B cell (primary cell): ENCODE results near the gene CDH13. TPM values are rescaled to one million over a fixed set of nuclear protein-coding genes. Genes with fewer than 3 reads are reported as not detected.

Experiments
- ATAC-seq: fragments of 200-7000 bp; cut with Tn5 transposase; one replicate; pipeline ENCODE4 v1.10.0; 2021; ENCODE audit warnings: low read depth, mild to moderate bottlenecking, moderate number of reproducible peaks, moderate library complexity
- CTCF ChIA-PET: fragments of 350-600 bp; sonication (Branson Sonifier 250); formaldehyde crosslinking; loops from one replicate; lab custom pipeline; 2021; ENCODE audit warnings: antibody characterized with exemption, inconsistent platforms; lab: Charles Lee
- POLR2A ChIA-PET: fragments of 350-600 bp; sonication (Branson Sonifier 250); formaldehyde crosslinking; loops from one replicate; lab custom pipeline; 2021; ENCODE audit warnings: antibody characterized with exemption; lab: Charles Lee
- DNase-seq: peaks from one replicate; pipeline ENCODE4 v3.0.0; 2013
- H2AFZ ChIP-seq: 2 replicates; pipeline ENCODE4 v1.6.1; 2012; ENCODE audit warnings: mild to moderate bottlenecking, low read depth, low read length; ENCODE audit not compliant: insufficient read depth, poor library complexity, severe bottlenecking
- H3K27ac ChIP-seq, 2 donors: 1 replicate in 1 of 2; 2 replicates in 1 of 2; pipeline ENCODE4 v1.5.1; 2012 to 2013; ENCODE audit warnings: low read length in 2 of 2, mild to moderate bottlenecking in 2 of 2, moderate library complexity in 1 of 2
- H3K27me3 ChIP-seq, 4 experiments: fragments of 200-600 bp in 1 of 4; sonication (generic) in 1 of 4; replicated peaks in 1 of 4; 1 replicate in 2 of 4; 2 replicates in 2 of 4; pipeline versions ENCODE4 v1.6.1 to v1.7.0; 2013 to 2016; ENCODE audit warnings: low read length in 3 of 4, mild to moderate bottlenecking in 2 of 4, mixed read lengths in 1 of 4, moderate library complexity in 1 of 4; ENCODE audit not compliant: insufficient read depth in 4 of 4, control insufficient read depth in 3 of 4; ENCODE audit errors: control extremely low read depth in 1 of 4
- H3K36me3 ChIP-seq, 2 experiments: replicated peaks in 1 of 2; 1 replicate in 1 of 2; 2 replicates in 1 of 2; pipeline versions ENCODE4 v1.6.1 to v1.7.1; 2013; ENCODE audit warnings: low read length in 1 of 2; ENCODE audit not compliant: insufficient read depth in 2 of 2, control insufficient read depth in 1 of 2; ENCODE audit errors: control extremely low read depth in 1 of 2, extremely low read depth in 1 of 2
- H3K4me1 ChIP-seq, 2 donors: fragments of 200-600 bp in 1 of 2; sonication (generic) in 1 of 2; 1 replicate in 1 of 2; 2 replicates in 1 of 2; pipeline versions ENCODE4 v1.5.1 to v1.6.1; 2013 to 2017; ENCODE audit warnings: low read length in 2 of 2; ENCODE audit not compliant: control insufficient read depth in 2 of 2, insufficient read depth in 2 of 2
- H3K4me2 ChIP-seq: replicated peaks from 2 replicates; pipeline ENCODE3; 2012; ENCODE audit warnings: mild to moderate bottlenecking, low read depth, low read length; ENCODE audit not compliant: poor library complexity, severe bottlenecking
- H3K4me3 ChIP-seq, 5 experiments: fragments of 200-600 bp in 1 of 5; sonication (generic) in 1 of 5; 1 replicate in 3 of 5; 2 replicates in 2 of 5; pipeline versions ENCODE4 v1.5.1 to v1.7.0; 2011 to 2016; ENCODE audit warnings: low read length in 4 of 5, mild to moderate bottlenecking in 4 of 5, low read depth in 2 of 5, control low read depth in 1 of 5, moderate library complexity in 1 of 5; ENCODE audit not compliant: insufficient read depth in 1 of 5; ENCODE audit errors: control extremely low read depth in 1 of 5, extremely low read depth in 1 of 5
- H3K79me2 ChIP-seq: fragments of 200-600 bp; sonication (generic); one replicate; pipeline ENCODE4 v1.6.0; 2016; ENCODE audit warnings: low read length; ENCODE audit not compliant: control insufficient read depth, insufficient read depth
- H3K9ac ChIP-seq: fragments of 200-600 bp; sonication (generic); 2 replicates; pipeline ENCODE4 v1.6.1; 2017; ENCODE audit warnings: mild to moderate bottlenecking, low read length, moderate library complexity
- H3K9me3 ChIP-seq, 3 donors: one replicate each; pipeline versions ENCODE4 v1.6.1 to v1.7.1; 2013; ENCODE audit warnings: low read length in 2 of 3; ENCODE audit not compliant: control insufficient read depth in 2 of 3, insufficient read depth in 1 of 3; ENCODE audit errors: control extremely low read depth in 1 of 3
- H4K20me1 ChIP-seq: 2 replicates; pipeline ENCODE4 v1.6.0; 2012; ENCODE audit warnings: mild to moderate bottlenecking, low read length; ENCODE audit not compliant: insufficient read depth, control insufficient read depth, poor library complexity, severe bottlenecking
- H3K27ac Mint-ChIP-seq: one replicate; pipeline ENCODE4 v1.8.0; 2021; ENCODE audit warnings: mixed read lengths
- H3K27me3 Mint-ChIP-seq: one replicate; pipeline ENCODE4 v1.8.0; 2021; ENCODE audit warnings: mixed read lengths
- H3K4me1 Mint-ChIP-seq: one replicate; pipeline ENCODE4 v1.8.0; 2021; ENCODE audit warnings: mixed read lengths
- H3K4me3 Mint-ChIP-seq: one replicate; pipeline ENCODE4 v1.8.0; 2021; ENCODE audit warnings: mixed read lengths
- H3K9me3 Mint-ChIP-seq: one replicate; pipeline ENCODE4 v1.8.0; 2022; ENCODE audit warnings: mixed read lengths; ENCODE audit not compliant: insufficient read depth
- EZH2 ChIP-seq: IDR thresholded peaks from 2 replicates; pipeline ENCODE4 v1.6.1; 2012; ENCODE audit warnings: borderline replicate concordance, low read depth, mild to moderate bottlenecking, moderate library complexity, low read length; ENCODE audit not compliant: insufficient read depth, poor library complexity, severe bottlenecking
- whole genome bisulfite sequencing: methylation state at CpG from one replicate; pipeline ENCODE4 v1.1.5; 2013; ENCODE audit warnings: missing lambda C conversion rate; ENCODE audit not compliant: insufficient coverage; 5-methylcytosine and 5-hydroxymethylcytosine counted together
- intact Hi-C: fragments of 100-400 bp; cut with micrococcal nuclease; formaldehyde crosslinking; loops from one replicate; pipeline ENCODE4 v1.10.0; 2022
- polyA plus RNA-seq: library from polyadenylated mRNA; depleted of rRNA; stranded (reverse); fragments of >200 nt; gene quantifications from 2 replicates; pipeline ENCODE4 v1.2.3, GENCODE V29; 2012
- total RNA-seq, 2 donors: library from RNA; stranded (reverse); fragments of 120-200 nt in 1 of 2; gene quantifications; 1 replicate in 1 of 2; 2 replicates in 1 of 2; pipeline versions ENCODE4 v1.2.3 to v1.2.4, GENCODE V29; 2013 to 2022
- TF ChIP-seq, protein P1 (sequence below): fragments of 200-600 bp; IDR thresholded peaks from one replicate; pipeline ENCODE4 v1.8.0; 2022; ENCODE audit warnings: antibody characterized with exemption, mild to moderate bottlenecking

Gene CDH13
- total and polyA plus RNA-seq, 2 donors (not counting 1 experiment from before 2014, with no cell fraction given) = not detected

GRCh38 chr16:83762141-83762991 is 1135.6 kb downstream of the CDH13 start:
- no peaks in the 10 kb centered on the region for H3K36me3 ChIP-seq
- no peak for DNase-seq
- ChIA-PET CTCF (no interaction called here), POLR2A (no interaction called here)
- H3K9me3 ChIP-seq = no peaks in the 10 kb centered on the region
- Mint-ChIP-seq H3K4me3 (no peak overlapping the region), H3K9me3 (peaks cover 6% of the 10 kb centered on the region), H3K27me3 (peaks cover 23% of the 10 kb centered on the region), H3K27ac (no peak overlapping the region), H3K4me1 (no peaks in the 10 kb centered on the region)
- intact Hi-C loops = no loop called here
- no peak overlapping the region for H3K4me3 ChIP-seq
- H3K4me1 ChIP-seq = no peaks in the 10 kb centered on the region
- no peak overlapping the region for H2AFZ ChIP-seq
- H3K9ac ChIP-seq = no peak overlapping the region
- WGBS = 94% methylated on average over 7 of the region's 11 CpGs
- no peak overlapping the region for H3K4me2 ChIP-seq
- ATAC-seq = no peak
- H3K27ac ChIP-seq = no peak overlapping the region
- no peak for TF ChIP-seq EZH2
- TF ChIP-seq, protein P1, sequence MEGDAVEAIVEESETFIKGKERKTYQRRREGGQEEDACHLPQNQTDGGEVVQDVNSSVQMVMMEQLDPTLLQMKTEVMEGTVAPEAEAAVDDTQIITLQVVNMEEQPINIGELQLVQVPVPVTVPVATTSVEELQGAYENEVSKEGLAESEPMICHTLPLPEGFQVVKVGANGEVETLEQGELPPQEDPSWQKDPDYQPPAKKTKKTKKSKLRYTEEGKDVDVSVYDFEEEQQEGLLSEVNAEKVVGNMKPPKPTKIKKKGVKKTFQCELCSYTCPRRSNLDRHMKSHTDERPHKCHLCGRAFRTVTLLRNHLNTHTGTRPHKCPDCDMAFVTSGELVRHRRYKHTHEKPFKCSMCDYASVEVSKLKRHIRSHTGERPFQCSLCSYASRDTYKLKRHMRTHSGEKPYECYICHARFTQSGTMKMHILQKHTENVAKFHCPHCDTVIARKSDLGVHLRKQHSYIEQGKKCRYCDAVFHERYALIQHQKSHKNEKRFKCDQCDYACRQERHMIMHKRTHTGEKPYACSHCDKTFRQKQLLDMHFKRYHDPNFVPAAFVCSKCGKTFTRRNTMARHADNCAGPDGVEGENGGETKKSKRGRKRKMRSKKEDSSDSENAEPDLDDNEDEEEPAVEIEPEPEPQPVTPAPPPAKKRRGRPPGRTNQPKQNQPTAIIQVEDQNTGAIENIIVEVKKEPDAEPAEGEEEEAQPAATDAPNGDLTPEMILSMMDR = no peak
- H4K20me1 ChIP-seq = no peaks in the 10 kb centered on the region
- no peaks in the 10 kb centered on the region for H3K27me3 ChIP-seq
- H3K79me2 ChIP-seq = no peaks in the 10 kb centered on the region

DNA sequence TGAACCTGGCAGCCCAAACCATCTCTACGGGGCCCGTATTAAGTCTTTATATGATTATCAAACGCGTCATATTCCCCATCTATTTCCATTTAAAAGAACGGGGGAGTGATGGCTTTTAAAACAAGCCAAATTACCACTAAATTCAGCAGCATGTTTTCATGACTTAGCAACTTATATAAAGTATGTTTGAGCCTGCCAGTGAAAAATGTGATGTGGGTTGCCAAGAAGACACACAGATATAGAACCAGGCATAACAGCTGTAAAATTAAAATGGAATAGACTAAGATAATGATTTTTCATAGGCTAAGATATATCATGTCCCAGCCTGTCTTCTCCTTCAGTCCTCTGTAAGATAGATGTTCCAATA is 1136.2 kb downstream of the CDH13 start:
- ATAC-seq = no peak
- no peaks in the 10 kb centered on the region for H3K27me3 ChIP-seq
- H3K4me3 ChIP-seq = no peak overlapping the region
- H3K4me1 ChIP-seq = no peaks in the 10 kb centered on the region
- H3K27ac Mint-ChIP-seq = no peak overlapping the region
- no peak overlapping the region for H2AFZ ChIP-seq
- TF ChIP-seq EZH2 = no peak
- TF ChIP-seq, protein P1 = no peak
- CTCF ChIA-PET = no interaction called here
- H3K4me2 ChIP-seq = no peak overlapping the region
- H4K20me1 ChIP-seq = no peaks in the 10 kb centered on the region
- H3K4me3 Mint-ChIP-seq = no peak overlapping the region
- POLR2A ChIA-PET = no interaction called here
- H3K36me3 ChIP-seq = no peaks in the 10 kb centered on the region
- no peaks in the 10 kb centered on the region for H3K9me3 ChIP-seq
- H3K27ac ChIP-seq = no peak overlapping the region
- no peaks in the 10 kb centered on the region for H3K79me2 ChIP-seq
- H3K9me3 Mint-ChIP-seq = peaks cover 6% of the 10 kb centered on the region
- H3K9ac ChIP-seq = no peak overlapping the region
- DNase-seq = no peak
- no CpG with 5 or more reads among the region's 5 CpGs for WGBS
- H3K27me3 Mint-ChIP-seq = peaks cover 23% of the 10 kb centered on the region
- no peaks in the 10 kb centered on the region for H3K4me1 Mint-ChIP-seq
- intact Hi-C loops = no loop called here
